GM12875 (cell line): Measurements from ENCODE around the gene TPST1.
"Not testable (repeated sequence)": the region's sequence is repeated elsewhere in the genome, so short reads cannot be mapped to it uniquely, and the experiment has no call there.

ENCODE experiments used
- H3K4me3 ChIP-seq: one replicate; pipeline ENCODE4 v1.5.1; 2011; ENCODE audit warnings: low read depth, low read length, control low read depth
- TF ChIP-seq, protein P1 (sequence below): IDR thresholded peaks from 2 replicates; pipeline ENCODE4 v1.5.1; 2011; ENCODE audit warnings: low read depth, mild to moderate bottlenecking, control low read depth, inconsistent platforms, low read length, moderate library complexity, borderline replicate concordance; ENCODE audit not compliant: insufficient read depth

Gene TPST1

DNA sequence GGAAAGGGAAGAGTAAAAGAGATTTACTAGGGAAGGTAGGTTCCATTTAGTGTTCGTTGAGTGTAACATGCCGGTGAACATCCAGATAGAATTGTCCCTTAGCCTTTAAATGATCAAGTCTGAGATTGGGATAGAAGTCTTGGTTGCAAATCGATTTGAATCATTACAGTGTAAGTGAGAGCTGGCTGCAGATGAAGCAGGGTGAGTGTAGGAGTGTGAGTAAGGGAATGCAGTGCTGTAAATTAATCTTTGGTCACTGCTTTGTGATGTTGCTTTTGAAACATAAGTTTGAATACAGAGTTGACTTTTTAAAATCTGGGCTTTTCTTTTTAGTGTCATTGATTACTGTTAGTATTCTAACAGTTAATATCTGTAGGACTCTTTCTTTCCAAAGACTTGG is 16.3 kb downstream of the TPST1 start:
- no peak overlapping the region for H3K4me3 ChIP-seq
- TF ChIP-seq, protein P1, sequence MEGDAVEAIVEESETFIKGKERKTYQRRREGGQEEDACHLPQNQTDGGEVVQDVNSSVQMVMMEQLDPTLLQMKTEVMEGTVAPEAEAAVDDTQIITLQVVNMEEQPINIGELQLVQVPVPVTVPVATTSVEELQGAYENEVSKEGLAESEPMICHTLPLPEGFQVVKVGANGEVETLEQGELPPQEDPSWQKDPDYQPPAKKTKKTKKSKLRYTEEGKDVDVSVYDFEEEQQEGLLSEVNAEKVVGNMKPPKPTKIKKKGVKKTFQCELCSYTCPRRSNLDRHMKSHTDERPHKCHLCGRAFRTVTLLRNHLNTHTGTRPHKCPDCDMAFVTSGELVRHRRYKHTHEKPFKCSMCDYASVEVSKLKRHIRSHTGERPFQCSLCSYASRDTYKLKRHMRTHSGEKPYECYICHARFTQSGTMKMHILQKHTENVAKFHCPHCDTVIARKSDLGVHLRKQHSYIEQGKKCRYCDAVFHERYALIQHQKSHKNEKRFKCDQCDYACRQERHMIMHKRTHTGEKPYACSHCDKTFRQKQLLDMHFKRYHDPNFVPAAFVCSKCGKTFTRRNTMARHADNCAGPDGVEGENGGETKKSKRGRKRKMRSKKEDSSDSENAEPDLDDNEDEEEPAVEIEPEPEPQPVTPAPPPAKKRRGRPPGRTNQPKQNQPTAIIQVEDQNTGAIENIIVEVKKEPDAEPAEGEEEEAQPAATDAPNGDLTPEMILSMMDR, result no peak

DNA sequence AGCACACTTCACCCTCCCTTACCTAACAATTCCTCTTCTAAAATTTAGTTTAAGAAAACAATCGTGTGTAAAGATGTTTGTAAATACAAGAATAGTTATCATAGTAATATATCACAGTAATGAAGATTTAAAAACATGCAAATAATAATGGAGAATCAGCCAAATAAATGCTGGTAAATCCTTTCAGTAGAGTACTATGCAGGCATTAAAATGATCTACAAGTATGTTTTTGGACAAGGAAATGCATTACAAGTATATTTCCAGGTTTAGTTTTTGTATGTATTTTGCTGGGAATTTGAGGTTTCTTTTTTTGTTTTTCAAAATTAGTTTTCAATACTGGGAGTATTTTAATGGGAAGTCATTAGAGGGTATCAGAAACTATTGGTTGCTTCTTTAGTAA is 22.7 kb downstream of the TPST1 start:
- H3K4me3 ChIP-seq, result no peak overlapping the region
- TF ChIP-seq, protein P1, result no peak

DNA sequence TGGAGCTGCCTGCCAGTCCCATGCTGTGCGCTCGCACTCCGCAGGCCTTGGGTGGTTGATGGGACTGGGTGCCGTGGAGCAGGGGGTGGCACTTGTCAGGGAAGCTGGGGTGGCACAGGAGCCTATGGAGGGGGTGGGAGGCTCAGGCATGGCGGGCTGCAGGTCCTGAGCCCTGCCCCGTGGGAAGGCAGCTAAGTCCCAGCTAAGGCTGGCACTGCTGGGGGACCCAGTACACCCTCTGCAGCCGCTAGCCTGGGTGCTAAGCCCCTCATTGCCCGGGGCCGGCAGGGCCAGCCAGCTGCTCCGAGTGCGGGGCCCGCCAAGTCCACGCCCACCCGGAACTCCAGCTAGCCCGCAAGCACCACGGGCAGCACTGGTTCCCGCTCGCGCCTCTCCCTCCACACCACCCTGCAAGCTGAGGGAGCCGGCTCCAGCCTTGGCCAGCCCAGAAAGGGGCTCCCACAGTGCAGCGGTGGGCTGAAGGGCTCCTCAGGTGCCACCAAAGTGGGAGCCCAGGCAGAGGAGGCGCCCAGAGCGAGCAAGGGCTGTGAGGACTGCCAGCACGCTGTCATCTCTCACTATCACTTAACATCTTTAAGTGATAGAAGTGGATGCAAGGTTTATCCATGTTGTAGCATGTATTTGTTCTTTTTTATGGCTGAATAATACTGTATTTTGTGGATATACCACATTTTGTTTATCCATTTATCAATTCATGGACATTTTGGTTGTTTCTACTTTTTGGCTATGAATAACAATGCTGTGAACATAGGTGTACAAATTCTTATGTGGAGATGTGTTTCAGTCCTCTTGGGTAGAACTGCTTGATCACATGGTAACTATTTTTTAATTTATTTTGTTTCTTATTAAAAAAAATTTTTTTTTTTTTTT is 26.4 kb downstream of the TPST1 start:
- not testable (repeated sequence) for H3K4me3 ChIP-seq

DNA sequence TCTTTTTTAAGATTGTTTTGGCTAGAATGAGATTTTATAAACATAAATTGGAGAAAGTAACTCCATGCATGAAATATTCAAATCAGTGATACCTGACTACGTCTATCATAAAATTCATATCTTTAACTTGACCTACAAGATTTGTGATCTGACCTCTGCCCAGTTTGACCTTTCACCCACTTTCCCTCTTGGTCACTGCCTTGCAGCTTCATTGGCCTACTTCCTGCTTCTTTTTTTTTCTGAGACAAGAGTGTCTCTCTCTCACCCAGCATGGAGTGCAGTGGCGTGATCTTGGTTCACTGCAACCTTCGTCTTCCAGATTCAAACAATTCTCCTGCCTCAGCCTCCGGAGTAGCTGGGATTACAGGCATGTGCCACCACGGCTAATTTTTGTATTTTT is 28.5 kb downstream of the TPST1 start:
- H3K4me3 ChIP-seq, result no peak overlapping the region
- TF ChIP-seq, protein P1, result no peak

DNA sequence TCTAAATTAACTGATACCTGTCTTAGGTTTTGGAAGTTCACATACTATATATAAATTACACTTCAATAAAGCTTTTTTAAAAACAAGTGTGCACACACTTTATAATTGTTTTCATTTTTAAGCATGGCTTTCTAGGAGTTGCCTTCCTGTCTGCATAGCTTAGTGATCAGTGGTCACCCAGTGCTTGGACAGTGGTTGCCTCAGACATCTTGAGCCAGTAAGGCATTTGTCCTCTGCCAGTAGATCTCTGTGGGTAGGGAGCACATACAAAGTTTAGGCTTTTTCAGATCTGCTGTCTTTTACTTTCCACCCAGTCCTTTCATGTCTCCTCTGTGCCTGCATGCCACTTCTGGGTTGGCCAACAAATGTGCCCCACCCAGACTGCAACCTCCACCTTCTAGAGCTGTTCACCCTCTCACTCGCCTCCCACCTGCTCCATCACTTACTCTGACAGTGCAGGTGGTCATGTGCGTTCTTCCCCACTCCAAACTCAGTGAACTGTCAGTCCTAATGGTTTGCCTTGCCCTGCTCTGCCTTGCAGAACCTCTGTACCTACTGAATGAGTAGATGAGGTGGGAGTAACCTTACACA is 31.7 kb downstream of the TPST1 start:
- H3K4me3 ChIP-seq, result no peak overlapping the region
- TF ChIP-seq, protein P1, result no peak

DNA sequence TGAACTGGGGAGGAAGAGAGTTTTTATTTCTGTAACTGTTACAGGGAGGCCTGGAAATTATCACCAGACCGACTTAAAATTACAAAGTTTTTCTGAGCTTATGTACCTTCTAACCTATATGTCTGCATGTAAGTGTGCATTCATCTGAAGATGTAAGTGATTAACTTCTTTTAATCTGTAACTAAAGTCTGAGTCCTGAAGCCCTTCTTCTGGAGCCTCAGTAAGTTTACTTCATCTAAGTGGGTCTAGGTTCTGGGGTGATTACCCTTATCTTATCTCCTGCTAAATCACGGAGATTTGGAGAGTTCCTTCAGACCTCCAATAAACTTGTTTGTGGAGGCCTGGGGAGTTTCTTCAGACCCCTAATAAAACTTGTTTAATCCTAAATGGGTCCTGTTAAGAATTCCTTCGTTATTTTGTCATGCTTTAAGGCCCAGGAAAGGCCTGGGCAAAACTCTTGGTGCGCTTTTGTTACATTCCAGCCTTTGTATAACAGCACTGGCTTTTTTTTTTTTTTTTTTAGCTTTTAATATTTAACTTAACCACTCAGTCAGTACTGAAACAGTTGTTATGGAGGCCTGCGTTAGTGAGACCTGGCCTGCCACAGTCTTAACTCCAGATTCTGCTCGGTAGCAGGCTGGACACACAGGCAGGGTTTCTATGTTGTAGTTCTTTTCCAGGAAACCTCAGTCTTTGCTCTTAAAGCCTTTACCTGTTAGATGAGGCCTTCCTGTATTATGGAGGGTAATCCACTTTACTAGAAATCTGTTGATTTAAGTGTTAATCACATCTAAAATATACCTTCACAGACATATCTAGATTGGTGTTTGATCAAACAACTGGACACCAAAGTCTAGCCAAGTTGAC is 33.0 kb downstream of the TPST1 start:
- no peak overlapping the region for H3K4me3 ChIP-seq
- TF ChIP-seq, protein P1, result no peak

DNA sequence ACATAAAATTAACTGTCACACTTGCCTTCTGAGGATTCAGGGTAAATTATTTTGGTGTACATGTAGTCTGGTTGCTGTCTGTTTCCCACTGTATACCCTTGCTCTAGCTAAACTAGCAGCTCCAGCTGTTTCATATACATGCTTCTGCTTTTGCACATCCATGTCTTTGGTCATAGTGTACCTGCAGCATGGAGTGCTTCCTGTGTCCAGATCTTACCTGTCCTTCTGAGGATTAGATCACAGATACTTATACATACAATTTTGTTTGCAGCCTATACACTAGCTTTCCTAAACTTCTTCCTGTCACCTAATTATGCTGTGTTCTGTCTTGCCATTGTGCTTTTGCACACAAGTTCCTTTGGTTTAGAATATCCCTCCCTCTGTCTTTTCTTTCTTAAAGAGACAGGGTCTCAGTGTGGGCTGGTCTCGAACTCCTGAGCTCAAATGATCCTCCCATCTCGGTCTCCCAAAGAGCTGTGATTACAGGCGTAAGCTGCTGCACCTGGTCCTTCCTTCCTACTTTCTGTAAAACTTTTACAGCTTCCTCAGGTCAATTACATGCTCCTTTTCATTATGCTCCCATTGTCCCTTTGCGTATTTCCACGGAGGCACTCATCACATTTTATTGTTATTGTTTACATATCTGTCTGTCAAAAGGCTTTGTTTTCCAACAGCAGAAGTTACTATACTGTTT is 33.8 kb downstream of the TPST1 start:
- H3K4me3 ChIP-seq, result no peak overlapping the region
- TF ChIP-seq, protein P1, result no peak
